ENCODE results near the gene LIN37.

The LIN37 gene

GRCh38 chr19:35738021-35738886, 10.1 kb upstream of the LIN37 start:
- peaks cover 27% of the 10 kb centered on the region for H3K4me1 Mint-ChIP-seq (ENCODE audit: low read depth)
- no peak overlapping the region for H3K4me3 Mint-ChIP-seq
- H3K36me3 Mint-ChIP-seq (ENCODE audit: low read depth), result peaks cover 51% of the 10 kb centered on the region
- no peak overlapping the region for H3K27ac Mint-ChIP-seq
- H3K27me3 Mint-ChIP-seq, result no peaks in the 10 kb centered on the region
- H3K9me3 Mint-ChIP-seq, result no peaks in the 10 kb centered on the region

DNA sequence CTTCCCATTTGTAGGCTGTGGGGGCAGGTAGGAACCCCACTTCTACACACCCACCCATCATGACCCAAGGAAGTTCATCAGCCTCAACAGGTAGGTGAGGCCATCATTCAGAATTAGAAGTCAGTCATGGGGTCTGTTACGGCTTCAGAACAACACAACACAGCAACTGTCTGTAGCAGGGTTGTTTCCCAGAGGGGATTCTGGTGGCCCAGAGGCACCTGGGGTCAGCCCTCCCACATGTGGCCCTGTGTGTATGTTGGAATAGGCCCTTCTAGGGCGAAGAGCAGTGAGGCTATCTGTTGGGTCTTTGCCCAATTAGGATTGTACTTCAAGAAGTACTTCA, 9.5 kb upstream of the LIN37 start:
- peaks cover 49% of the 10 kb centered on the region for H3K36me3 Mint-ChIP-seq (ENCODE audit: low read depth)
- peaks cover 33% of the 10 kb centered on the region for H3K4me1 Mint-ChIP-seq (ENCODE audit: low read depth)
- no peak overlapping the region for H3K27ac Mint-ChIP-seq
- H3K9me3 Mint-ChIP-seq, result no peaks in the 10 kb centered on the region
- H3K27me3 Mint-ChIP-seq, result no peaks in the 10 kb centered on the region
- no peak overlapping the region for H3K4me3 Mint-ChIP-seq

- Mint-ChIP-seq H3K27ac (no peak overlapping the region), H3K36me3 (ENCODE audit: low read depth) (peaks cover 43% of the 10 kb centered on the region), H3K4me1 (ENCODE audit: low read depth) (peaks cover 39% of the 10 kb centered on the region), H3K27me3 (no peaks in the 10 kb centered on the region), H3K9me3 (no peaks in the 10 kb centered on the region), H3K4me3 (peak overlapping the region; percentile 95)
These were observed 8.9 kb upstream of the LIN37 start for GRCh38 chr19:35739275-35740107.

GRCh38 chr19:35740108-35740422, 8.3 kb upstream of the LIN37 start:
- H3K36me3 Mint-ChIP-seq (ENCODE audit: low read depth), result peaks cover 37% of the 10 kb centered on the region
- no peaks in the 10 kb centered on the region for H3K27me3 Mint-ChIP-seq
- H3K4me1 Mint-ChIP-seq (ENCODE audit: low read depth), result peaks cover 41% of the 10 kb centered on the region
- no peaks in the 10 kb centered on the region for H3K9me3 Mint-ChIP-seq
- peak overlapping the region; percentile 91 for H3K27ac Mint-ChIP-seq
- peak overlapping the region; percentile 95 for H3K4me3 Mint-ChIP-seq

DNA sequence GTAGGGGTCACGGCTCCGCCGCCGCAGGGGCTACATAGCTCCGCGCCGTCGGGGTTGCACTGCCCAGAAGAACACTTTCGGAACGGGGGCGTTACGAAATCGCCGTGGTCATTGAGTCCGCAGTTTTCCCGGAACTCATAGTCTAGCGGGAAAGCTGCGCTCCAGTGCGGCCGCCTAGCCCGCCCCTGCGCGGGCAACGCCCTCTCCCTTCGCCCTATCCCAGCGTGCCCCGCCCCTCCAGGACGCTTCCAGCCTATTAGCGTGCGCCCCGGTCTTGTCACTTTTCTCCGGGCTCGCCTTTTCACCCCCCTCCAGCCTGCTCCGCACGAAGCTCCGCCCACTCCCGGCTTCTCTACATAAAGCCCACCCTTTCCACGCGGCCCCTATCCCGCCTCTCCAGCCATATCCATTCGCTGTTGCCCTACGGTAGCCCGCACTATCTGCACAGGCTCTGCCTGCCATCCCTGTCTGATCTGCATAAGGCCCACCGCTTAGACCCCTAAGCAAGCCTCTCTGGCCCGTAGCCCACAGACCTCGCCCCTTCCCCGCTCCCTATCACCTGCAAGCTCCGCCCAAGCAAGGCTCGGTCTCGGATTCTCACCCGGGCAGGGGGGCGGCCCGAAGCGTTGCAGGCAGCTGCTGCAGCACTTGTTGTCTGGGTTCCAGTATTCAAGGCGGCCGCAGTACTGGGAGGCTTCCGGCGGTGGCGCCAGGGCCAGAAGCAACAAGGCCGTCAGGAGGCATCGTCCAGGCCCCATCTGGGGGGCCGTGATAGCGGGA, 7.8 kb upstream of the LIN37 start:
- Mint-ChIP-seq H3K27ac (peak overlapping the region; percentile 91), H3K4me1 (ENCODE audit: low read depth) (peaks cover 43% of the 10 kb centered on the region), H3K9me3 (no peaks in the 10 kb centered on the region), H3K27me3 (no peaks in the 10 kb centered on the region), H3K4me3 (peak overlapping the region; percentile 95), H3K36me3 (ENCODE audit: low read depth) (peaks cover 33% of the 10 kb centered on the region)

GRCh38 chr19:35741203-35741515, 7.2 kb upstream of the LIN37 start:
- Mint-ChIP-seq H3K27ac (peak overlapping the region; percentile 91), H3K9me3 (no peaks in the 10 kb centered on the region), H3K4me3 (peak overlapping the region; percentile 95), H3K4me1 (ENCODE audit: low read depth) (peaks cover 47% of the 10 kb centered on the region), H3K27me3 (no peaks in the 10 kb centered on the region), H3K36me3 (ENCODE audit: low read depth) (peaks cover 30% of the 10 kb centered on the region)

GRCh38 chr19:35742121-35742724, 6.2 kb upstream of the LIN37 start, which contains the start of gene IGFLR1:
Gene IGFLR1, minus strand, starts transcription at chr19:35742452. Its CDS starts 1,272 bp downstream, at chr19:35741180.
- Mint-ChIP-seq H3K4me1 (ENCODE audit: low read depth) (peaks cover 52% of the 10 kb centered on the region), H3K27me3 (no peaks in the 10 kb centered on the region), H3K4me3 (peak within 1 kb of the TSS; percentile 95), H3K27ac (peak within 1 kb of the TSS; percentile 97), H3K9me3 (no peaks in the 10 kb centered on the region), H3K36me3 (ENCODE audit: low read depth) (peaks cover 24% of the 10 kb centered on the region)

DNA sequence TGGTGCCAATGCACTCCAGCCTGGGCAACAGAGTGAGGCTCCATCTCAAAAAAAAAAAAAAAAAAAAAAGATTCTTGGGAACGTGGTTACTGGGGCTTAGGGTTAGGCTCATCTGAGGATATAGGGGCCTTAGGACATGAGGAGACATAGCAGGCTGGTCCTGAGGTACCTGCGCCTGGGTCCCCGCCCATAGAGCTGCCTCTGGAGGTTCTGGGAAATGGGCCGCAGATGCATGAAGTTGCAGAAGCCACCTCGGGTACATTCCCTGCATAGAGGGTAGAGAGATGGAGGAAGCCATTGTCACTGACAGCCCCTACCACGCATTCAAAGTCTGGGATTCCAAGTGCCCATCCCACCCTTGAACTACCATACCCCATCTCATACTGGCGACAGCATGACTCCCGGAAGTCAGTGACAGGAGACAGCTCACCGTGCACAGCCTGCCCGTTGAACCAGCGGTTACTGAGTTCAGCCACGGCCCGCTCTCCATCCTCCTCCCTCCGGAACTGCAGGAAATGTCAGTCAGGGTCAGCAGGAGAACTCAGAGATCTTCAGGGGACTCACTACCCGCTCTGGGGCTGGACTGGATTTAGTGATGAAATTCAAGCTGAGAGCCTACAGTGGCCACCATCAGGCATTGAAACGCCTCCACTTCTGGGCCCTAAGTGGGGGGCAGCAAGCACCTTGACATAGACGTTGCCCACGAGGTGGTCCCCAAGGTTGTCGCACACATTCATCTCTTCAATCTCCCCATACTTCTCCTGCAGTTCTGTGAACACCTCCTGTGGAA, 4.5 kb upstream of the LIN37 start:
- H3K36me3 Mint-ChIP-seq (ENCODE audit: low read depth), result peaks cover 17% of the 10 kb centered on the region
- no peaks in the 10 kb centered on the region for H3K9me3 Mint-ChIP-seq
- peak overlapping the region; percentile 95 for H3K4me3 Mint-ChIP-seq
- peaks cover 59% of the 10 kb centered on the region for H3K4me1 Mint-ChIP-seq (ENCODE audit: low read depth)
- peak overlapping the region; percentile 100 for H3K27ac Mint-ChIP-seq
- H3K27me3 Mint-ChIP-seq, result no peaks in the 10 kb centered on the region

GRCh38 chr19:35744430-35745327, 3.7 kb upstream of the LIN37 start:
- H3K27ac Mint-ChIP-seq, result peak overlapping the region; percentile 100
- H3K27me3 Mint-ChIP-seq, result no peaks in the 10 kb centered on the region
- peaks cover 15% of the 10 kb centered on the region for H3K36me3 Mint-ChIP-seq (ENCODE audit: low read depth)
- H3K4me3 Mint-ChIP-seq, result peak overlapping the region; percentile 95
- H3K4me1 Mint-ChIP-seq (ENCODE audit: low read depth), result peaks cover 66% of the 10 kb centered on the region
- no peaks in the 10 kb centered on the region for H3K9me3 Mint-ChIP-seq

DNA sequence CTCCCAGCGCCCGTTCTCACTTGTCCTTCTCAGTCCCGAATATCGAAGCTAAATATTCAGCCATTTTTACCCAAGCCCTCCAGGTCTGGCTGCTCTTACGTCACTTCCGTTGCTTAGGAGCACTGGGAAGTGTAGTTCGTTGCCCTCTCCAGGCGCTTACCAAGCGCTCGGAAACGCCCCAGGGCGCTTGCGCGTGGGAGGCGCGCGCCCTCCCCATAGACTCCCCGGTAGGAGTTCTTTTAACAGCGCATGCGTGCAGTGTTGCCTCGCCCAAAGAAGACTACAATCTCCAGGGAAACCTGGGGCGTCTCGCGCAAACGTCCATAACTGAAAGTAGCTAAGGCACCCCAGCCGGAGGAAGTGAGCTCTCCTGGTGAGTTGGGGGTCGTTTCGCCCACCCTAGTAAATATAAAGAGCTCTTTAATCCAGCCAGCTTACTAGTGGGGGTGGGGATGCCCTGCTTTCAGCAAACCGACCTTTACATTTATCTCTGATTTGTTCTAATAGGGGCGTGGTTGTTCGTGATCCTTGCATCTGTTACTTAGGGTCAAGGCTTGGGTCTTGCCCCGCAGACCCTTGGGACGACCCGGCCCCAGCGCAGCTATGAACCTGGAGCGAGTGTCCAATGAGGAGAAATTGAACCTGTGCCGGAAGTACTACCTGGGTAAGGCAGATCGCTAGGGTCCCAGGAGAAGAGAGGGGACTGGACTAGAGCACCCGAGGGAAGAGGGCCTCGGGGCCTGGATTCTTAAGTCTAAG, 2.9 kb upstream of the LIN37 start, which contains the start of the genes PSENEN and U2AF1L4:
PSENEN (plus strand) TSS at position 324 of the 759 bp plus-strand sequence; CDS start at position 604, 280 bp downstream.
U2AF1L4 (minus strand) TSS at position 91 of the 759 bp plus-strand sequence; CDS start at position 64, 27 bp downstream.
- Mint-ChIP-seq H3K27me3 (no peaks in the 10 kb centered on the region), H3K36me3 (ENCODE audit: low read depth) (peaks cover 15% of the 10 kb centered on the region), H3K4me3 (peak within 1 kb of the TSS; percentile 95), H3K27ac (peak within 1 kb of the TSS; percentile 100), H3K9me3 (no peaks in the 10 kb centered on the region), H3K4me1 (ENCODE audit: low read depth) (peaks cover 72% of the 10 kb centered on the region)

GRCh38 chr19:35746087-35746462, 2.3 kb upstream of the LIN37 start:
- Mint-ChIP-seq H3K4me1 (ENCODE audit: low read depth) (peaks cover 72% of the 10 kb centered on the region), H3K9me3 (no peaks in the 10 kb centered on the region), H3K27ac (peak overlapping the region; percentile 100), H3K4me3 (peak overlapping the region; percentile 95), H3K27me3 (no peaks in the 10 kb centered on the region), H3K36me3 (ENCODE audit: low read depth) (peaks cover 13% of the 10 kb centered on the region)

DNA sequence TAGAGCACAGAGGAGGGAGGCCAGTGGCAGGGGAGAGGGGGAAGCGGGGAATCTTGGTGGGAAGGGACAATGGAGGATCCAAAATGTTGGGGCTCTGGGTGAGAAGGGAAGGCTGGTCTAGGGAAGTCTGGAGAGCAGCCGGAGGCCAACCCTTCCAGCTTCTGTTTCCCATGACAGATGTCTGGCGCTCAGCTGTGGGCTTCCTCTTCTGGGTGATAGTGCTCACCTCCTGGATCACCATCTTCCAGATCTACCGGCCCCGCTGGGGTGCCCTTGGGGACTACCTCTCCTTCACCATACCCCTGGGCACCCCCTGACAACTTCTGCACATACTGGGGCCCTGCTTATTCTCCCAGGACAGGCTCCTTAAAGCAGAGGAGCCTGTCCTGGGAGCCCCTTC, 1.8 kb upstream of the LIN37 start:
- Mint-ChIP-seq H3K9me3 (no peaks in the 10 kb centered on the region), H3K27me3 (no peaks in the 10 kb centered on the region), H3K4me3 (peak overlapping the region; percentile 95), H3K36me3 (ENCODE audit: low read depth) (peaks cover 12% of the 10 kb centered on the region), H3K4me1 (ENCODE audit: low read depth) (peaks cover 72% of the 10 kb centered on the region), H3K27ac (peak overlapping the region; percentile 100)
